SK-N-DZ (cell line): ENCODE measurements around the gene AGBL1.

Experiments
- DNase-seq: peaks from one replicate; pipeline ENCODE4 v3.0.0-alpha.2; 2015; ENCODE audit warnings: low spot score

Gene AGBL1

GRCh38 chr15:86399041-86399954, 319.6 kb downstream of the AGBL1 start:
- no peak for DNase-seq

GRCh38 chr15:86403221-86403620, 323.6 kb downstream of the AGBL1 start:
- DNase-seq: no peak

- no peak for DNase-seq
Measured at GRCh38 chr15:86403914-86404583, 324.4 kb downstream of the AGBL1 start.

- no peak for DNase-seq
Measured at GRCh38 chr15:86408261-86408660, 328.6 kb downstream of the AGBL1 start.

- no peak for DNase-seq
Measured at GRCh38 chr15:86411916-86412315, 332.2 kb downstream of the AGBL1 start.

GRCh38 chr15:86413191-86413590, 333.5 kb downstream of the AGBL1 start:
- DNase-seq: no peak

- DNase-seq: no peak
Measured at GRCh38 chr15:86425746-86426145, 346.1 kb downstream of the AGBL1 start.

- no peak for DNase-seq
Measured at GRCh38 chr15:86432861-86433260, 353.2 kb downstream of the AGBL1 start.

GRCh38 chr15:86433983-86434382, 354.3 kb downstream of the AGBL1 start:
- no peak for DNase-seq

- no peak for DNase-seq
Measured at GRCh38 chr15:86439614-86440013, 359.9 kb downstream of the AGBL1 start.

- no peak for DNase-seq
Measured at GRCh38 chr15:86444527-86444926, 364.9 kb downstream of the AGBL1 start.

GRCh38 chr15:86445579-86446252, 366.0 kb downstream of the AGBL1 start:
- peak; percentile 32 for DNase-seq

GRCh38 chr15:86446253-86446640, 366.6 kb downstream of the AGBL1 start:
- DNase-seq: no peak

GRCh38 chr15:86465470-86466039, 385.9 kb downstream of the AGBL1 start:
- DNase-seq: peak; percentile 16

GRCh38 chr15:86481720-86482119, 402.0 kb downstream of the AGBL1 start:
- DNase-seq: peak; percentile 16

GRCh38 chr15:86483936-86484335, 404.3 kb downstream of the AGBL1 start:
- peak; percentile 12 for DNase-seq

GRCh38 chr15:86488046-86488445, 408.4 kb downstream of the AGBL1 start:
- DNase-seq: no peak

- DNase-seq: peak; percentile 89
Measured at GRCh38 chr15:86489981-86490380, 410.3 kb downstream of the AGBL1 start.

GRCh38 chr15:86491118-86491517, 411.4 kb downstream of the AGBL1 start:
- no peak for DNase-seq

- DNase-seq: no peak
Measured at GRCh38 chr15:86493884-86494283, 414.2 kb downstream of the AGBL1 start.

GRCh38 chr15:86494475-86494874, 414.8 kb downstream of the AGBL1 start:
- no peak for DNase-seq

GRCh38 chr15:86502301-86502700, 422.6 kb downstream of the AGBL1 start:
- DNase-seq: no peak
